HepG2 (cell line): ENCODE results near the gene HS3ST3A1. TPM values are rescaled to one million over a fixed set of nuclear protein-coding genes. Genes with fewer than 3 reads are reported as not detected.

ENCODE experiments used
- ATAC-seq: fragments of 200-7000 bp; cut with Tn5 transposase; 3 replicates; pipeline ENCODE4 v1.9.1; 2020; ENCODE audit warnings: mild to moderate bottlenecking, moderate library complexity
- BruUV-seq: library from RNA; stranded (reverse); fragments of 400-500 nt; replicated peaks from 2 replicates; lab custom pipeline; 2021; lab: Mats Ljungman, UMichigan
- CTCF ChIA-PET: fragments of 300-600 bp; formaldehyde crosslinking; extraction: SDS; loops from one replicate; lab custom pipeline; 2021; ENCODE audit warnings: low total read pairs, inconsistent platforms, low intra/inter-chr PET ratio; lab: Yijun Ruan, JAX
- POLR2A ChIA-PET: fragments of 350-600 bp; sonication (Branson Sonifier 250); formaldehyde crosslinking; loops from one replicate; lab custom pipeline; 2020; ENCODE audit warnings: antibody characterized with exemption, inconsistent platforms; lab: Yijun Ruan, JAX
- DNase-seq: peaks from one replicate; pipeline ENCODE4 v3.0.0-alpha.2; 2015; ENCODE audit warnings: low spot score
- FAIRE-seq: peaks from 3 replicates; lab custom pipeline; 2011; peaks lifted over from hg19 to GRCh38; lab: Jason Lieb, UNC
- H2AFZ ChIP-seq: one replicate; pipeline ENCODE4 v1.6.1; 2011; ENCODE audit warnings: low read length, inconsistent platforms
- H3K27ac ChIP-seq: fragments of 300-600 bp; 3 replicates; pipeline ENCODE4 v1.8.0; 2011; ENCODE audit warnings: mixed run types, mild to moderate bottlenecking, mixed read lengths, low read length, inconsistent platforms; ENCODE audit not compliant: insufficient read depth; ENCODE audit errors: extremely low read length
- H3K27me3 ChIP-seq, 2 experiments: fragments of 200-600 bp in 1 of 2; 2 replicates in 1 of 2; 3 replicates in 1 of 2; pipeline versions ENCODE4 v1.6.0 to v1.8.0; 2011; ENCODE audit warnings: low read length in 2 of 2, mild to moderate bottlenecking in 2 of 2, moderate library complexity in 2 of 2, inconsistent platforms in 1 of 2; ENCODE audit not compliant: insufficient read depth in 2 of 2, control insufficient read depth in 1 of 2
- H3K36me3 ChIP-seq, 2 experiments: fragments of 200-600 bp in 1 of 2; replicated peaks in 1 of 2; 2 replicates in 1 of 2; 3 replicates in 1 of 2; pipeline versions ENCODE4 v1.5.1 to v1.8.0; 2011; ENCODE audit warnings: low read length in 2 of 2, inconsistent platforms in 1 of 2; ENCODE audit not compliant: insufficient read depth in 2 of 2, control insufficient read depth in 1 of 2
- H3K4me1 ChIP-seq: 2 replicates; pipeline ENCODE4 v1.5.1; 2012; ENCODE audit warnings: low read length, inconsistent platforms; ENCODE audit not compliant: insufficient read depth
- H3K4me2 ChIP-seq: 2 replicates; pipeline ENCODE4 v1.6.0; 2011; ENCODE audit warnings: low read depth, low read length, inconsistent platforms
- H3K4me3 ChIP-seq, 3 experiments: fragments of 200-600 bp in 1 of 3; sonication (generic), shearing (Covaris generic) in 1 of 3; replicated peaks in 1 of 3; 2 replicates each; pipeline ENCODE4 v1.5.1; 2011 to 2016; ENCODE audit warnings: low read length in 3 of 3, inconsistent platforms in 2 of 3, low read depth in 2 of 3, mild to moderate bottlenecking in 2 of 3, control low read depth in 1 of 3, mixed read lengths in 1 of 3; ENCODE audit not compliant: insufficient read depth in 1 of 3
- H3K79me2 ChIP-seq: one replicate; pipeline ENCODE4 v1.6.1; 2011; ENCODE audit warnings: low read length, inconsistent platforms; ENCODE audit not compliant: insufficient read depth
- H3K9ac ChIP-seq: 2 replicates; pipeline ENCODE4 v1.6.0; 2011; ENCODE audit warnings: mild to moderate bottlenecking, low read depth, low read length, inconsistent platforms; ENCODE audit not compliant: insufficient read depth
- H3K9me3 ChIP-seq: 2 replicates; pipeline ENCODE4 v1.5.1; 2012; ENCODE audit warnings: mild to moderate bottlenecking, low read length
- H4K20me1 ChIP-seq: 2 replicates; pipeline ENCODE4 v1.6.0; 2011; ENCODE audit warnings: inconsistent platforms, mild to moderate bottlenecking, low read length, moderate library complexity; ENCODE audit not compliant: insufficient read depth
- CCDC6 ChIP-seq: sonication (generic); formaldehyde crosslinking; IDR thresholded peaks from 2 replicates; pipeline ENCODE4 v1.8.1; 2022; ENCODE audit warnings: mild to moderate bottlenecking, missing genetic modification reagents, moderate library complexity
- FOXC1 ChIP-seq: sonication (generic); formaldehyde crosslinking; IDR thresholded peaks from 2 replicates; pipeline ENCODE4 v1.8.0; 2022; ENCODE audit warnings: mild to moderate bottlenecking, missing genetic modification reagents, borderline replicate concordance
- ZNF382 ChIP-seq: sonication (generic); formaldehyde crosslinking; IDR thresholded peaks from 2 replicates; pipeline ENCODE4 v1.5.0; 2020; ENCODE audit warnings: missing genetic modification reagents, mild to moderate bottlenecking, borderline replicate concordance
- WGBS: methylation state at CpG from one replicate; pipeline ENCODE4 v1.1.6; 2017; ENCODE audit warnings: low lambda C conversion rate; 5-methylcytosine and 5-hydroxymethylcytosine counted together
- in situ Hi-C: cut with HindIII; loops from 2 replicates; pipeline ENCODE4 v1.10.0; 2017; ENCODE audit warnings: low pct_unique_long_range_greater_than_20kb; ENCODE audit not compliant: extremely low pct_ligation_motif_present
- intact Hi-C: fragments of 100-400 bp; cut with micrococcal nuclease; formaldehyde crosslinking; loops from one replicate; pipeline ENCODE4 v1.10.0; 2022; ENCODE audit not compliant: unreplicated experiment
- polyA plus RNA-seq, 8 experiments: library from polyadenylated mRNA; depleted of rRNA in 3 of 8; stranded (reverse) in 7 of 8; unstranded in 1 of 8; fragments of >200 nt; fragmentation: Illumina TruSeq in 4 of 8; extraction: Trizol in 4 of 8; gene quantifications; 2 replicates each; pipeline versions ENCODE4 v1.2.1 to v1.2.3, GENCODE V29; 2011 to 2016; ENCODE audit warnings: low read depth in 4 of 8, missing spikeins in 1 of 8, mixed read lengths in 1 of 8; ENCODE audit not compliant: insufficient read depth in 1 of 8
- total RNA-seq, 5 experiments: library from RNA; depleted of rRNA; stranded (reverse); fragments of >200 nt; fragmentation: Illumina TruSeq; extraction: Trizol; gene quantifications; 2 replicates each; pipeline ENCODE4 v1.2.3, GENCODE V29; 2016; ENCODE audit warnings: low read depth in 1 of 5
- TF ChIP-seq, protein P1 (sequence below): sonication (generic); formaldehyde crosslinking; IDR thresholded peaks from 2 replicates; pipeline ENCODE4 v1.4.0; 2020; ENCODE audit warnings: missing genetic modification reagents, mild to moderate bottlenecking, borderline replicate concordance
- TF ChIP-seq, protein P2 (sequence below): sonication (generic); formaldehyde crosslinking; IDR thresholded peaks from 2 replicates; pipeline ENCODE4 v1.5.1; 2020; ENCODE audit warnings: mild to moderate bottlenecking, missing genetic modification reagents, borderline replicate concordance

HS3ST3A1 gene
- total and polyA plus RNA-seq, 2 of the 13 experiments (the other 11 are each of a cell fraction or from before 2014, with no cell fraction given) = 1.3 to 3.5 TPM

DNA sequence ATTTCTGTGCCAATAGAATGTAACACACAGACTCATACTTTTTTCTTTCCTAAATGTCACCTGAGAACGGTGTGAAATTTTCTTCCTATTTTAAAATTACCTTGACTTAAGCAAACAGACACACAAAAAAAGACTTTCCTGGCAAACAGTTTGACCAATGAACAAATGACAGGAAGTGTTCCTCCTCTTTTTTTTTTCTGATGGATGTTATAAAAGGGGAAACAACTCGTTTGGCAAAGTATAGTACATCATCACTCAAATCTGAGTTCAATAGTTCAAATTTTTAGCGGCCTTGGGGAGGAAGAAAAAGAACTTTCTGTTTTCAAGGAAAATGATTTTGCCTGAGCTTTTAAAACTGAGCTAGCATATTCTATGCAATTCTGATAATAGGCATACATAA is 19.8 kb downstream of the HS3ST3A1 start:
- CTCF ChIA-PET = no interaction called here

More for the DNA sequence above, 19.8 kb downstream of the HS3ST3A1 start:
- no peaks in the 10 kb centered on the region for H4K20me1 ChIP-seq
- BruUV-seq = no TSS peak
- H3K27ac ChIP-seq = no peak overlapping the region
- TF ChIP-seq, protein P1, sequence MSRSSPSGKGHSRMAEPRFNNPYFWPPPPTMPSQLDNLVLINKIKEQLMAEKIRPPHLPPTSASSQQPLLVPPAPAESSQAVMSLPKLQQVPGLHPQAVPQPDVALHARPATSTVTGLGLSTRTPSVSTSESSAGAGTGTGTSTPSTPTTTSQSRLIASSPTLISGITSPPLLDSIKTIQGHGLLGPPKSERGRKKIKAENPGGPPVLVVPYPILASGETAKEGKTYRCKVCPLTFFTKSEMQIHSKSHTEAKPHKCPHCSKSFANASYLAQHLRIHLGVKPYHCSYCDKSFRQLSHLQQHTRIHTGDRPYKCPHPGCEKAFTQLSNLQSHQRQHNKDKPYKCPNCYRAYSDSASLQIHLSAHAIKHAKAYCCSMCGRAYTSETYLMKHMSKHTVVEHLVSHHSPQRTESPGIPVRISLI (CRISPR knock-in tag) = 0 out of 2 replicates have a peak, but pooled peaks have one; percentile 28
- TF ChIP-seq, protein P2, sequence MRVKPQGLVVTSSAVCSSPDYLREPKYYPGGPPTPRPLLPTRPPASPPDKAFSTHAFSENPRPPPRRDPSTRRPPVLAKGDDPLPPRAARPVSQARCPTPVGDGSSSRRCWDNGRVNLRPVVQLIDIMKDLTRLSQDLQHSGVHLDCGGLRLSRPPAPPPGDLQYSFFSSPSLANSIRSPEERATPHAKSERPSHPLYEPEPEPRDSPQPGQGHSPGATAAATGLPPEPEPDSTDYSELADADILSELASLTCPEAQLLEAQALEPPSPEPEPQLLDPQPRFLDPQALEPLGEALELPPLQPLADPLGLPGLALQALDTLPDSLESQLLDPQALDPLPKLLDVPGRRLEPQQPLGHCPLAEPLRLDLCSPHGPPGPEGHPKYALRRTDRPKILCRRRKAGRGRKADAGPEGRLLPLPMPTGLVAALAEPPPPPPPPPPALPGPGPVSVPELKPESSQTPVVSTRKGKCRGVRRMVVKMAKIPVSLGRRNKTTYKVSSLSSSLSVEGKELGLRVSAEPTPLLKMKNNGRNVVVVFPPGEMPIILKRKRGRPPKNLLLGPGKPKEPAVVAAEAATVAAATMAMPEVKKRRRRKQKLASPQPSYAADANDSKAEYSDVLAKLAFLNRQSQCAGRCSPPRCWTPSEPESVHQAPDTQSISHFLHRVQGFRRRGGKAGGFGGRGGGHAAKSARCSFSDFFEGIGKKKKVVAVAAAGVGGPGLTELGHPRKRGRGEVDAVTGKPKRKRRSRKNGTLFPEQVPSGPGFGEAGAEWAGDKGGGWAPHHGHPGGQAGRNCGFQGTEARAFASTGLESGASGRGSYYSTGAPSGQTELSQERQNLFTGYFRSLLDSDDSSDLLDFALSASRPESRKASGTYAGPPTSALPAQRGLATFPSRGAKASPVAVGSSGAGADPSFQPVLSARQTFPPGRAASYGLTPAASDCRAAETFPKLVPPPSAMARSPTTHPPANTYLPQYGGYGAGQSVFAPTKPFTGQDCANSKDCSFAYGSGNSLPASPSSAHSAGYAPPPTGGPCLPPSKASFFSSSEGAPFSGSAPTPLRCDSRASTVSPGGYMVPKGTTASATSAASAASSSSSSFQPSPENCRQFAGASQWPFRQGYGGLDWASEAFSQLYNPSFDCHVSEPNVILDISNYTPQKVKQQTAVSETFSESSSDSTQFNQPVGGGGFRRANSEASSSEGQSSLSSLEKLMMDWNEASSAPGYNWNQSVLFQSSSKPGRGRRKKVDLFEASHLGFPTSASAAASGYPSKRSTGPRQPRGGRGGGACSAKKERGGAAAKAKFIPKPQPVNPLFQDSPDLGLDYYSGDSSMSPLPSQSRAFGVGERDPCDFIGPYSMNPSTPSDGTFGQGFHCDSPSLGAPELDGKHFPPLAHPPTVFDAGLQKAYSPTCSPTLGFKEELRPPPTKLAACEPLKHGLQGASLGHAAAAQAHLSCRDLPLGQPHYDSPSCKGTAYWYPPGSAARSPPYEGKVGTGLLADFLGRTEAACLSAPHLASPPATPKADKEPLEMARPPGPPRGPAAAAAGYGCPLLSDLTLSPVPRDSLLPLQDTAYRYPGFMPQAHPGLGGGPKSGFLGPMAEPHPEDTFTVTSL (CRISPR knock-in tag) = peak; percentile 19; the same call in 1 of the 2 replicates
- TF ChIP-seq FOXC1 (CRISPR knock-in tag) = no peak
- no peak for TF ChIP-seq CCDC6 (CRISPR knock-in tag)
- no peak for TF ChIP-seq ZNF382 (CRISPR knock-in tag)
- H2AFZ ChIP-seq = no peak overlapping the region
- FAIRE-seq (no peak), DNase-seq (no peak), ATAC-seq (no peak)
- POLR2A ChIA-PET = no interaction called here
- intact Hi-C loops (no loop called here), in situ Hi-C loops (no loop called here)
- H3K4me1 ChIP-seq = 0 out of 2 replicates have a peak, but pooled peaks cover 5% of the 10 kb centered on the region
- no peaks in the 10 kb centered on the region for H3K36me3 ChIP-seq
- H3K9me3 ChIP-seq = no peaks in the 10 kb centered on the region
- H3K27me3 ChIP-seq = peaks cover 0 to 5% of the 10 kb centered on the region in 2 experiments; a peak in 2 of 5 replicates
- H3K79me2 ChIP-seq = no peaks in the 10 kb centered on the region
- H3K4me2 ChIP-seq = no peak overlapping the region
- H3K9ac ChIP-seq = no peak overlapping the region
- 4% methylated on average over 3 of the region's 3 CpGs for WGBS
- no peak overlapping the region for H3K4me3 ChIP-seq
